GM18519 (cell line): Measurements from ENCODE around the gene JAML.

Experiments
- ATAC-seq: cut with Tn5 transposase; IDR thresholded peaks from one replicate; pipeline ENCODE4 v1.9.1; 2021; ENCODE audit warnings: mild to moderate bottlenecking, moderate library complexity; ENCODE audit not compliant: unreplicated experiment, low FRiP score

JAML gene, protein sequence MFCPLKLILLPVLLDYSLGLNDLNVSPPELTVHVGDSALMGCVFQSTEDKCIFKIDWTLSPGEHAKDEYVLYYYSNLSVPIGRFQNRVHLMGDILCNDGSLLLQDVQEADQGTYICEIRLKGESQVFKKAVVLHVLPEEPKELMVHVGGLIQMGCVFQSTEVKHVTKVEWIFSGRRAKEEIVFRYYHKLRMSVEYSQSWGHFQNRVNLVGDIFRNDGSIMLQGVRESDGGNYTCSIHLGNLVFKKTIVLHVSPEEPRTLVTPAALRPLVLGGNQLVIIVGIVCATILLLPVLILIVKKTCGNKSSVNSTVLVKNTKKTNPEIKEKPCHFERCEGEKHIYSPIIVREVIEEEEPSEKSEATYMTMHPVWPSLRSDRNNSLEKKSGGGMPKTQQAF

GRCh38 chr11:118224511-118225188, at the start of gene JAML:
TSS of gene JAML (minus strand) at chr11:118225011. CDS start at chr11:118214866, 10,145 bp downstream.
- no peak for ATAC-seq

- ATAC-seq, result no peak
Observed at GRCh38 chr11:118274186-118274585, 49.4 kb upstream of the JAML start.

- no peak for ATAC-seq
Observed at GRCh38 chr11:118272001-118272400, 47.2 kb upstream of the JAML start.

- no peak for ATAC-seq
Observed at GRCh38 chr11:118267486-118267885, 42.7 kb upstream of the JAML start.

DNA sequence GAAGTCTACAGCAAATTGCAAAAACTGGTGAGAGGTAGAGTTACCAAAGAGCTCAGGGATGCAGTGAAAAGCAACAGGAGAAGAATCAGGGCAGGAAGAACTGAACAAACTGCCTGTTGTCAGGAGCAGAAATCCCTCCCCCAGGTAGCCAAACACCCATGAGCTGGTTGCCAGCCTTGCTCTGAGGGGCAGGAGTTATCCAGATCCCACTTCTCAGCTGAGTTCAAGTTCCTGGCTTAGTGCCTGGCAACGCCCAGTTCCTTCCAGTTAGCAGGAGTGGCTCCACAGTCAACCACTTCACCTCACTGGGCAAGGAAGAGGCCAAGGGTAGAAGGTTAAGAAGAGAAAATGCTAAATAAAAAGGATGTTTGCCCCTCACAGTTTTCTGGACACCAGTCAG, 41.1 kb upstream of the JAML start:
- ATAC-seq, result no peak

DNA sequence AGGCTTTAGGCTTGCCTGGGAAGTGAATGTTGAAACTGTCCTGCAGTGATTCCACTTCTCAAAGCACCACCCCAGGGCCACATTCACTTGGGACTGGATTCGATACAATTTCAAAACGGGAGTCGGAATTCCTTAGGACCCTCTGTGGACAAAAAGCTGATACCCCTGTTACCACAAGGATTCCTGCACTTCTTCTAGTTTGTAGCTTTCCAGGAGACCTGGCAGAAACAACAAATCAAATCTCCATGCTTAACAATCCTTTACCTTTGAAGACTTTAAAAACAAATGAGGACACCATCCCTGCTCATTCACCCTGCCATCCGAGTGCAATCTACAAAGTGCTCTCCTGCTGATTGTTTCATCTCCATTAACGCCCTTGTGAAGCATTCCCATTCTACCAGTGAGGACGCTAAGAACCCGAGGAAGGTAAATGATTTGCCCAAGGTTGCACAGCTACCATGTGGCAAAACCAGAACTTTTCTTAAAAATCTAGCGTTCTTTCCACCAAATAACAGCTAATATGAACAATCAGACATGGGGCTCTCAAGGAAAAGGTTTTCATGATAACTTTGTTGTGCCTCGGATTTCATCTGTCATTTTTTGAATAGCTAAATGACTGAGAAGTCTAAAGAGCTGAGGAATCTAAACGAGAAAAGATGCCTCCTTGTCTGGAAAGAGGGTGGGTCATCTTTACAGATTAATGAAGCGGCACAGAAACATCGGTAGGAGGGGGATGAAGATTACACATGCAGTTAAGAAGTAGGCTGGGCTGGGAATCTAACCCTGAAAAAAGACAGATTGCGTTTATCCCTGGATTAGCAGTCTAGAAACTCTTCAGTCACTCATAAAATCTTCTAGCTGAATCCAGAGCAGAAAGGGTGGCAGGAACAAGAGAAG, 40.0 kb upstream of the JAML start:
- no peak for ATAC-seq

DNA sequence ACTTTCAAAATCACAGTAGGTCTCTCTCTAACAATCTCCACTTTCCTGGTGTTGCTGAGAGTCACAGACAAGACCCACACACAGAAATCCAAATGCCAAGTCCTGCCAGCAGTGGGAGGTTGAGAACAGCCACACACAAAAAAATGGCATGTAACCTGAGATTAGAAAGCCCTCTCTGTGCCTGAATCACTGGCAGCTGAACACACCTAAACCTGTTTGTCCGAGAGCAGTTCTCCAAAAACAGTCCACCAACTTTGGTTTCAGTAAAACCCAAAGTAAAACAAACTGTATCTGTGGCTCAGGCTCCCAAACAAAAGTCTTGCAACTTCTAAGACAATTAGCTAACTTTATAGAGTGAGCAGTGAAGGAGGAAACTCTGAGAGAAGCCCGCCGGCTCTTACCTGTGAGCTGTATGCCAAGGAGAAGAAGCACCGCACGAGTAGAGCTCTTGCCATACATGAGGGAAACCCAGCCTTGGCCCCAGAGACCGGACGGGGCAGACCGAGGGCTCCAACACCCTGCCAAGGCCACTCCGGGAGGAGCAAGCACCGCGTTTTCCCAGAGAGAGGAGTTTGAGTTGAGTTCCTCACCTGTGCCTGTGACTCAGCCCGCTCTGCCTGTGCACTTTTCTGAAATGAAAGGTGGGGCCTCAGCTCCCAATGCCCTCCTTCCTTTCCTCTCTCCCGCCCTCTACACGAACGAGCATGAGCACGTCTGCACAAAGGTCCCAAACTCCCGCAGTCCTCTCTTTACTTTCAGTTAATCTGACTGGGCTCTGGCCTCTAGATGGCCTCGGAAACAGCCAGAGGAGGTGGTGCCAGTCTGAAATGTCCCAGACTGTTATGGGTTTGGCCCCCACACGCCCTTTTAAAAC, 39.1 kb upstream of the JAML start, which contains the start of gene MPZL2:
MPZL2 (minus strand) TSS at position 603 of the 874 bp plus-strand sequence; CDS start at position 459, 144 bp downstream.
- no peak for ATAC-seq

DNA sequence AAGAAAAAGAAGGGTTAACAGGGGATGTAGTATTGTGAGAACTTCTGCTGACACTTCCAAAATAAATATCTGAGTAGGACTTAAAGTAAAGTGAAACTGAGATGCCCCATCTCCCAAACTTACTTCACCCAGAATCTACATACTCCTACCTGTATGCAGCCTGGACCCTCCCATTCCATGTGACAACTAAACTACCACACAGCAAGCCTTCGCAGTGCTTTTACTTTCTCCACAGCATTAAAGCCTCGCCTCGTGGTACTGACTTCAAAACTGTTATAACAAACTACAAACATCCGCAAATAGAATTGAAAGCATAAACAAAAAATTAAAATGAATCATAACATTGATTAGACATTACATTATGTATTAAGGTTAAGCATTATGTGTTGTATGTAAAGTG, 38.3 kb upstream of the JAML start:
- ATAC-seq, result no peak

- ATAC-seq, result no peak
Observed at GRCh38 chr11:118260353-118260752, 35.5 kb upstream of the JAML start.

DNA sequence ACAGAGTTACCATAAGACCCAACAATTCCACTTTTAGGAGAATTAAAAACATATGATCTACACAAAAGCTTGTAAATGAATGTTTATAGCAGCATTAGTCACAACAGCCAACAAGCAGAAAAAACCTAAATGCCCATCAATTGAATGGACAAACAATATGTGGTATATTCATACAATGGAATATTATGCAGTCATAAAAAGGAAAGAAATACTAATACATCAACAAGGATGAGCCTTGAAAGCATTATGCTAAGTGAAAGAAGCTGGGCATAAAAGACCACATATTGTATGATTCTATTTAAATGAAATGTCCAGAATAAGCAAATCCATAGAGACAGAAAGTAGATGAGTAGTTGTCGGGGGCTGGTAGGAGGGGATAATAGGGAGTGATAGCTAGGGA, 34.3 kb upstream of the JAML start:
- no peak for ATAC-seq

DNA sequence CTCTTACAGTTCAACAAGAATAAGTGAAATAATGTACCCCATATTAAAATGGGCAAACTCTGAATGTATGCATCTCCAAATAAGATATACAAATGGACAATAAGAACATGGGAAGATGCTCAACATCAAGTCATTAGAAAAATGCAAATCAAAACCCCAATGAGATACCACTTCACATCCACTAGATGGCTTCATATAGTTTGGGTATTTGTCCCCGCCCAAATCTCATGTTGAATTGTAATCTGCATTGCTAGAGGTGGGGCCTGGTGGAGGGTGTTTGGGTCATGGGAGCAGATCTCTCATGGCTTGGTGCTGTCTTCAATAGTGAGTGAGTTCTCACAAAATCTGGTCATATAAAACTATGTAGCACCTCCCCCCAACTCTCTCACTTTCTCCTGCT, 33.6 kb upstream of the JAML start:
- no peak for ATAC-seq

DNA sequence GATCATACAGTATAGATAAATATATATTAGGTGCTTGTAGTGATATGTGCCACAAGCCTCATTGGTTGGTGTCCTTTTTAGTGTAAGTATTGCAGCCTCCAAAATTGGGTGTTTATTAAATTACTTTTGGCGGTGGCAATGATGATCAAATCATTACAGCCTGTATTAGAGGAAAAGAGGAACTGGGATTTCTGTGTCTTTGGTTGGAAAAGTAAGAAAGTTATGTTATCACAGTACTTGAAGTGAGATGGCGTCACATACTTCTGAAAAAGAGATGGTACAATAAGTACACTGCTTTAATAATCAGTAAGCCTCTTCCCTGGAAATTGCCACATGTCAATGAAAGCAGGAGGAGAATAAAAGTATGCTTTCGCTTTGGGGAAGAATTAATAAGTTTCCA, 27.9 kb upstream of the JAML start:
- no peak for ATAC-seq

GRCh38 chr11:118251858-118252652, 27.2 kb upstream of the JAML start, which contains the start of gene MPZL3:
TSS of gene MPZL3 (minus strand) at chr11:118252365. CDS start at chr11:118252294, 71 bp downstream.
- peak; percentile 45 for ATAC-seq

GRCh38 chr11:118247041-118247440, 22.2 kb upstream of the JAML start:
- no peak for ATAC-seq

DNA sequence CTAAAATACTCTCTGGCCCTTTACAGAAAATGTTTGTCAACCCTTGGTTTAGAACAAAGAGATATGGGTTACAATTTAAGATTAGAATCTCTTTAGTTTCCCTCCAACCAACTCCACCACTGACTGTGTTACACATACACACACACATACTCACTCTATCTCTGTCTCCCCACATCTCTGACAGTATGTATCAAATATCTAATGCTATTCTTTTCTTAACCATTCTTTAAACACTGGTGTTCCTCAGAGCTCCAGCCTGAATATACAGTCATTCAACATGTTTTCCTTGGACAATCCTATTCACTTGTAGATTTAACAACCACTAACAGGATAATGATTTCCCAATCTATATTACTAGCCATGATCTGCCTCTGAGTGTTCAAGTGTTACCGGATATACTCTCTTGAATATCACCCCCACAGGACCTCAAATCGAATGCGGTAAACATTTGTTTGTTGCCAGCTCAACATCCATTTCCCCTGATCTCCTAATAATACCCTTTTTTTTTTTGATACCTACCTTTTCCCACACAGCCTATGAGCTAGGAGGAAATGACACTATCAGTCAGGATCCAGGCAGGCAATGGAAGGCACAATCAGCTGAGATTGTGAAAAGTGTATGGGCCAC, 21.2 kb upstream of the JAML start:
- no peak for ATAC-seq

DNA sequence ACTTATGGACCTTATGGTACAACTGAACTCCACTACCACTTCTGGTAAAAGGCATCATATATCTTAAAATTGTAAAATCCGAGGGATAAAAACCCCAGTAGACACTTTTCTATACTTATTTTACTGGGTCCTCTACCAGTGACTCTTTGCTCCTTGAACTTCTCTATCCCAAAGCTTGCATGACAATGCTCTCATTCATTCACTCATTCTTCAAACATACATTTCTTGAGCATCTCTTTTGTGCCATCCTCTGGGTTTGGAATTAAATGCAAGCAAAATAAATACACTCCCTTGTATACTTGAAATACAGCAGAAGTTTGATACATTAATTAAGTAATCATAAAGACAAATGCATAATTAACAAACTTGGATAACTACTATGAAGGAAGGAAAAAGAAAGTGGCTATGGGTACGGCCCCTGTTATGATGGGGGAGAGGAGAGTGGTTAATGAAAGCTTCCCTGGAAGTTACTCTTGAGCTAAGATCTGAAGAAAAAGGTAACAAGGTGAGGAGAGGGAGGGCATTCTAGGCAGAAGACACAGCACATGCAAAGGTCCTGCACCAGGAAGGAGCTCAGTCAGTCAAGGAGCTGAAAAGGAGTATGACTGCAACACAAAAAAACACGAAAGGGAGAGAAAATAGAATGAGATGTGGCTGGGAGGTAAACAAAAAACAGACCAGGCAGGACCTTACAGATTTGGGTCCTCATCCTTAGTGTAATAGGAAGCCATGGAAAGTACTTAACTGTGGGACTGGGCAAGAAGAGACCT, 19.4 kb upstream of the JAML start:
- no peak for ATAC-seq

GRCh38 chr11:118243161-118243560, 18.4 kb upstream of the JAML start:
- ATAC-seq, result no peak

GRCh38 chr11:118241764-118242098, 16.9 kb upstream of the JAML start:
- no peak for ATAC-seq
